Activated CD4-positive, alpha-beta memory T cell treated with anti-CD3 and anti-CD28 coated beads, Interleukin-2, amount 10 ng/mL, durations not matched to agents 7 days and 5 days (primary cell): ENCODE data around the gene DDO. TPM values are rescaled to one million over a fixed set of nuclear protein-coding genes. Genes with fewer than 3 reads are reported as not detected.

Experiments used
- CTCF ChIA-PET: fragments of 350-600 bp; sonication (Branson Sonifier 250); formaldehyde crosslinking; loops from one replicate; lab custom pipeline; 2021; ENCODE audit warnings: antibody characterized with exemption, inconsistent platforms; lab: Charles Lee
- POLR2A ChIA-PET: fragments of 350-600 bp; sonication (Branson Sonifier 250); formaldehyde crosslinking; loops from one replicate; lab custom pipeline; 2021; ENCODE audit warnings: antibody characterized with exemption; lab: Charles Lee
- DNase-seq: peaks from one replicate; pipeline ENCODE4 v3.0.0-alpha.2; 2020
- H3K27ac Mint-ChIP-seq: one replicate; pipeline ENCODE4 v1.8.0; 2021; ENCODE audit warnings: mild to moderate bottlenecking, mixed read lengths
- H3K27me3 Mint-ChIP-seq: one replicate; pipeline ENCODE4 v1.8.0; 2021; ENCODE audit warnings: mixed read lengths
- H3K36me3 Mint-ChIP-seq: one replicate; pipeline ENCODE4 v1.8.0; 2021; ENCODE audit warnings: low read depth, mixed read lengths
- H3K4me1 Mint-ChIP-seq: one replicate; pipeline ENCODE4 v1.8.0; 2021; ENCODE audit warnings: mixed read lengths
- H3K4me3 Mint-ChIP-seq: one replicate; pipeline ENCODE4 v1.8.0; 2021; ENCODE audit warnings: mild to moderate bottlenecking, mixed read lengths
- H3K9me3 Mint-ChIP-seq: one replicate; pipeline ENCODE4 v1.8.0; 2021; ENCODE audit warnings: mixed read lengths
- total RNA-seq, 2 experiments: library from RNA; stranded (reverse); gene quantifications; one replicate each; pipeline ENCODE4 v1.2.3, GENCODE V29; 2021

DDO gene
- total RNA-seq, 2 experiments from 2014 or later: not detected

- no peaks in the 10 kb centered on the region for H3K9me3 Mint-ChIP-seq
- H3K27ac Mint-ChIP-seq: no peak overlapping the region
- DNase-seq: no peak
- H3K27me3 Mint-ChIP-seq: peaks cover 26% of the 10 kb centered on the region
- ChIA-PET POLR2A (no interaction called here), CTCF (no interaction called here)
- no peaks in the 10 kb centered on the region for H3K36me3 Mint-ChIP-seq
- no peaks in the 10 kb centered on the region for H3K4me1 Mint-ChIP-seq
- no peak overlapping the region for H3K4me3 Mint-ChIP-seq
Observed at GRCh38 chr6:110439356-110439755, 24.0 kb upstream of the DDO start.

DNA sequence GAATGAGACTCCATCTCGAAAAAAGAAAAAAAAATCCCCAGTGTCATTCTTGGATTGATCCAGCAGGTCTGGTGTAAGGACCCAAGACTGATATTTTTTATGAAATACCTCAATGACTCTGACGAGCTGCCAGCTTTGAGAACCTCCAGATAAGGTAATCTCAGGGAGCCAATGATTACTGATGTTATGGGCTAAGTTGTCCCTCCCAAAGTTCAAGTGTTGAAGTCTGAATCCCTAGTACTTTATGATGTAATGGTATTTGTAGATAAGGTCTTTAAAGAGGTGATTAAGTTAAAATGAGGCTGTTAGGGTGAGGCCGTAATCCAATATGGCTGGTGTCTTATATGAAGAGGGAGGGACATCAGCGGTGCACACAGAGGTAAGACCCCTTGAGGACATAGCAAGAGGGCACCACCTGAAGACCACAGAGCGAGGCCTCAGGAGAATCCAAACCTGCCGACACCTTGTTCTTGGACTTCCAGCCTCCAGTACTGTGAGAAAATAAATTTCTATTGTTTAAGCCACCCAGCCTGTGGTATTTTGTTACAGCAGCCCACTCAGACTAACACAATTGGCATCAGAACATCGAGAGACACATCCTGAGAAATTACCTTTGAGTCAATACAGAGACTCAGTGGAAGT, 19.7 kb upstream of the DDO start:
- Mint-ChIP-seq H3K4me3 (no peak overlapping the region), H3K9me3 (no peaks in the 10 kb centered on the region), H3K27me3 (peaks cover 20% of the 10 kb centered on the region), H3K27ac (no peak overlapping the region), H3K4me1 (no peaks in the 10 kb centered on the region), H3K36me3 (no peaks in the 10 kb centered on the region)
- POLR2A ChIA-PET: no interaction called here
- CTCF ChIA-PET: no interaction called here
- no peak for DNase-seq

- H3K27ac Mint-ChIP-seq: no peak overlapping the region
- POLR2A ChIA-PET: no interaction called here
Observed at GRCh38 chr6:110432285-110432900, 17.0 kb upstream of the DDO start.

GRCh38 chr6:110430741-110431140, 15.4 kb upstream of the DDO start:
- CTCF ChIA-PET: no interaction called here
- Mint-ChIP-seq H3K27ac (no peak overlapping the region), H3K4me1 (no peaks in the 10 kb centered on the region), H3K9me3 (no peaks in the 10 kb centered on the region), H3K36me3 (no peaks in the 10 kb centered on the region), H3K4me3 (no peak overlapping the region), H3K27me3 (peaks cover 5% of the 10 kb centered on the region)
- no peak for DNase-seq
- POLR2A ChIA-PET: no interaction called here

More at GRCh38 chr6:110432285-110432900, 17.0 kb upstream of the DDO start:
- no peak for DNase-seq
- H3K27me3 Mint-ChIP-seq: peaks cover 9% of the 10 kb centered on the region
- H3K36me3 Mint-ChIP-seq: no peaks in the 10 kb centered on the region
- no peaks in the 10 kb centered on the region for H3K9me3 Mint-ChIP-seq
- H3K4me1 Mint-ChIP-seq: no peaks in the 10 kb centered on the region
- CTCF ChIA-PET: no interaction called here
- no peak overlapping the region for H3K4me3 Mint-ChIP-seq

DNA sequence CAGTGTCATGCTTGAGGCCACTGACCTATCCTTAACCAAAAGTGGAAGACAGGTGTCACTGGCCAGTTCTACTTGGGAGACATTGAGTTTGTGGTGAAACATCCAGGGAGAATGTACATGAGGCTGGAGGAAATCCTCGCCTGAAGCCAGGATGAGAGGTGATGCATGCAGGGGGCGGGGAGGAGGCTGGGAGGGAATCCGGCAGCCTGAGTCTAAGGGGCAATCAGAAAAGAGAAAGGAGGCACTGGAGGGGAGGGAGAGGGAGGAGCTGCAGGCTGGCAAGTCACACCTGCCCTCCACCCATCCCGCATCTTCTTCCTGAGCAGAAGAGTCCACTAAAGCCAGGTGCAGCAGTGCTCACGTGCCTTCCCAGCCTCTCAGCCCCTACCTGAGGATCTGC, 14.9 kb upstream of the DDO start:
- H3K4me1 Mint-ChIP-seq: no peaks in the 10 kb centered on the region
- no peak overlapping the region for H3K4me3 Mint-ChIP-seq
- ChIA-PET CTCF (no interaction called here), POLR2A (no interaction called here)
- H3K36me3 Mint-ChIP-seq: no peaks in the 10 kb centered on the region
- no peaks in the 10 kb centered on the region for H3K9me3 Mint-ChIP-seq
- no peak overlapping the region for H3K27ac Mint-ChIP-seq
- no peak for DNase-seq
- peaks cover 5% of the 10 kb centered on the region for H3K27me3 Mint-ChIP-seq

GRCh38 chr6:110428153-110428552, 12.8 kb upstream of the DDO start:
- POLR2A ChIA-PET: no interaction called here
- DNase-seq: no peak
- Mint-ChIP-seq H3K9me3 (no peaks in the 10 kb centered on the region), H3K27ac (no peak overlapping the region), H3K36me3 (no peaks in the 10 kb centered on the region), H3K27me3 (peaks cover 11% of the 10 kb centered on the region), H3K4me3 (no peak overlapping the region), H3K4me1 (no peaks in the 10 kb centered on the region)
- CTCF ChIA-PET: no interaction called here

- Mint-ChIP-seq H3K9me3 (peaks cover 3% of the 10 kb centered on the region), H3K4me3 (no peak overlapping the region), H3K36me3 (no peaks in the 10 kb centered on the region), H3K27ac (no peak overlapping the region), H3K27me3 (peaks cover 19% of the 10 kb centered on the region), H3K4me1 (peaks cover 4% of the 10 kb centered on the region)
- ChIA-PET CTCF (no interaction called here), POLR2A (no interaction called here)
- no peak for DNase-seq
Observed at GRCh38 chr6:110425816-110426215, 10.4 kb upstream of the DDO start.

- Mint-ChIP-seq H3K36me3 (no peaks in the 10 kb centered on the region), H3K4me3 (no peak overlapping the region), H3K27ac (no peak overlapping the region), H3K27me3 (peaks cover 32% of the 10 kb centered on the region), H3K4me1 (peaks cover 4% of the 10 kb centered on the region), H3K9me3 (peaks cover 3% of the 10 kb centered on the region)
- POLR2A ChIA-PET: no interaction called here
- DNase-seq: no peak
- CTCF ChIA-PET: no interaction called here
Observed at GRCh38 chr6:110422444-110422822, 7.1 kb upstream of the DDO start.

GRCh38 chr6:110421749-110422443, 6.5 kb upstream of the DDO start:
- Mint-ChIP-seq H3K4me3 (no peak overlapping the region), H3K4me1 (peaks cover 4% of the 10 kb centered on the region), H3K27me3 (peaks cover 32% of the 10 kb centered on the region), H3K36me3 (no peaks in the 10 kb centered on the region), H3K27ac (no peak overlapping the region), H3K9me3 (peaks cover 3% of the 10 kb centered on the region)
- no peak for DNase-seq
- POLR2A ChIA-PET: no interaction called here
- CTCF ChIA-PET: no interaction called here

DNA sequence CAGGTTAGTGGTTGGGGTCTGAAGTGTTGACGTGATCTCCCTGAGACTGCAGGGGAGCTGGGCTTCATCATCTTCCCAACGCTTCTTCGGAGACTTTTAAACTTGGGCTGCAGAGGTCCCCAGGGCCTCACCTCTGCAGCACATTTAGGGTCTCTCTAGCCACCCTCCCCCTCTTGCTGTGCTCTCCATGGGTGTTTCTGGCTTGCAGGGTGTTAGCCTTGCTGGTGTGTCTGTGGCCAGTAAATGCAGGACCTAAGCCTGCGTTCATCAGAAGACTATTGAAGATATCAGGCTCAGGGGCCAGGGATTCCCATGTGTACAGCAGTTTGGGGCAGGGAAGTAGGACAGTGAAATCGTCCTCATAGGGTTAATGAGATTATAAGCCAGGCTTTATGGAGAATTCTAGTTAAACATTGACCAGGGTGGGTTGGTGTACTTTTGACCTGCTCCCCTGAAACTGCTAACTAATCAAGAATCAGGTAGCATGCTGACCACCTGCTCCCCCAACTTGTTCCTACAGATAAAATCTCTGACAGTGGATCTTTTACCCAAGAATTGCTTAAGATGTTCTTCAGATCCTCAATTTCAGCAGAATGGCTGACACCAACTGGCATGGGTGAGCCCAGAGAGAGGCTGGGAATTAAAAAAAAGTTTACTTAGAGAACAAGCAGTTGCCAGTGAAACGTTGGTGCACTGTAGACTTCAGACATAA, 3.8 kb upstream of the DDO start:
- ChIA-PET POLR2A (no interaction called here), CTCF (no interaction called here)
- H3K36me3 Mint-ChIP-seq: no peaks in the 10 kb centered on the region
- peaks cover 31% of the 10 kb centered on the region for H3K27me3 Mint-ChIP-seq
- DNase-seq: no peak
- H3K9me3 Mint-ChIP-seq: peaks cover 3% of the 10 kb centered on the region
- no peak overlapping the region for H3K4me3 Mint-ChIP-seq
- H3K4me1 Mint-ChIP-seq: peaks cover 4% of the 10 kb centered on the region
- no peak overlapping the region for H3K27ac Mint-ChIP-seq

DNA sequence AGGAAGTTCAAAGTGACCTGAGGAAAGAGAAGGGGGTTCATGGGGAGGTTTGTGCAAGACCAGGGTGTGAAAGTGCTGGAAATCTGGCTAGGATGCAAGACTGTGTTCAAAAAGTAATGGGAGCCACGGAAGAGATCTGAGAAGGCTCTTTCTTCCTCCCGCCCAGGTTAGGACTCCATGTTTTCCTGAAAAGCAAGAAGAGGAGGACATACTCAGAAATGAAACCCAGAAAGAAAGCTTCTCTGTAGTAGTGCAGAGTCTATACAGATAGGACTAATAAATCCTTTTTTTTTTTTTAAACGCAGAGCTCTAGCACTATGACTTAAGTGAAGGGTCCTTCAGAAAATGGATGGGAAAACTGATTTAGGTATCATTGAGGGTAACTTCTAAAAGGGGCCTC, 3.2 kb upstream of the DDO start:
- ChIA-PET POLR2A (interaction anchor here (0.5 kb wide), 1 partner anchor 8 kb away, joined by 3 read pairs; no protein-coding TSS in a partner anchor), CTCF (no interaction called here)
- Mint-ChIP-seq H3K27ac (no peak overlapping the region), H3K9me3 (peaks cover 3% of the 10 kb centered on the region), H3K27me3 (peaks cover 28% of the 10 kb centered on the region), H3K4me3 (no peak overlapping the region), H3K4me1 (peaks cover 4% of the 10 kb centered on the region), H3K36me3 (no peaks in the 10 kb centered on the region)
- no peak for DNase-seq

DNA sequence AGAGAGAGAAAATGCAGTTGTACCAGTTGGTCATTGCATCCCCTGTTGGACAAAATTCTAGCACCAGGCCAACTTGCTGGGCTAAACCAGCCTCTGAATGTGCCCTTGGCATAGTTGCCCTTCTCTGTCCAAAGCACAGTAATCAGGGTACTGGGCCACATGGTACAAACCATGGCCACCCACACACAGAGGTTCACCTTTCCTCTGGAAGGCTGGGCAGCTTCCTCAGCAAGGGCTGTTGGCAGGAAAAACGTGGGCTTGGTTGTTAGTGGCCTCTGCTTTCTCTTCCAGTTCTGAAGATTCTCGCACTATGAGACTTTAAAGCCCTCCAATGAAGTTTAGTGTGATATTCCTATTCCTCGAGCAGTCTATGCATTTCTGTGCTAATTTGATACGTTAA, 706 bp downstream of the DDO start:
- H3K36me3 Mint-ChIP-seq: no peaks in the 10 kb centered on the region
- CTCF ChIA-PET: no interaction called here

GRCh38 chr6:110412360-110412759, 3.0 kb downstream of the DDO start:
- DNase-seq: no peak
- ChIA-PET CTCF (no interaction called here), POLR2A (no interaction called here)
- H3K36me3 Mint-ChIP-seq: no peaks in the 10 kb centered on the region
- H3K27ac Mint-ChIP-seq: no peak overlapping the region
- peaks cover 4% of the 10 kb centered on the region for H3K27me3 Mint-ChIP-seq
- no peaks in the 10 kb centered on the region for H3K9me3 Mint-ChIP-seq
- H3K4me3 Mint-ChIP-seq: no peak overlapping the region
- no peaks in the 10 kb centered on the region for H3K4me1 Mint-ChIP-seq

More for the DNA sequence above, 706 bp downstream of the DDO start:
- no peaks in the 10 kb centered on the region for H3K4me1 Mint-ChIP-seq
- POLR2A ChIA-PET: no interaction called here
- H3K4me3 Mint-ChIP-seq: no peak overlapping the region
- no peak for DNase-seq
- no peak overlapping the region for H3K27ac Mint-ChIP-seq
- peaks cover 11% of the 10 kb centered on the region for H3K27me3 Mint-ChIP-seq
- H3K9me3 Mint-ChIP-seq: no peaks in the 10 kb centered on the region
